GM19025 (cell line): ENCODE results near the gene TNFAIP8L2.

Experiments
- ATAC-seq: cut with Tn5 transposase; IDR thresholded peaks from one replicate; pipeline ENCODE4 v1.9.1; 2021; ENCODE audit warnings: mild to moderate bottlenecking, low read depth, moderate library complexity; ENCODE audit not compliant: unreplicated experiment

Gene TNFAIP8L2

DNA sequence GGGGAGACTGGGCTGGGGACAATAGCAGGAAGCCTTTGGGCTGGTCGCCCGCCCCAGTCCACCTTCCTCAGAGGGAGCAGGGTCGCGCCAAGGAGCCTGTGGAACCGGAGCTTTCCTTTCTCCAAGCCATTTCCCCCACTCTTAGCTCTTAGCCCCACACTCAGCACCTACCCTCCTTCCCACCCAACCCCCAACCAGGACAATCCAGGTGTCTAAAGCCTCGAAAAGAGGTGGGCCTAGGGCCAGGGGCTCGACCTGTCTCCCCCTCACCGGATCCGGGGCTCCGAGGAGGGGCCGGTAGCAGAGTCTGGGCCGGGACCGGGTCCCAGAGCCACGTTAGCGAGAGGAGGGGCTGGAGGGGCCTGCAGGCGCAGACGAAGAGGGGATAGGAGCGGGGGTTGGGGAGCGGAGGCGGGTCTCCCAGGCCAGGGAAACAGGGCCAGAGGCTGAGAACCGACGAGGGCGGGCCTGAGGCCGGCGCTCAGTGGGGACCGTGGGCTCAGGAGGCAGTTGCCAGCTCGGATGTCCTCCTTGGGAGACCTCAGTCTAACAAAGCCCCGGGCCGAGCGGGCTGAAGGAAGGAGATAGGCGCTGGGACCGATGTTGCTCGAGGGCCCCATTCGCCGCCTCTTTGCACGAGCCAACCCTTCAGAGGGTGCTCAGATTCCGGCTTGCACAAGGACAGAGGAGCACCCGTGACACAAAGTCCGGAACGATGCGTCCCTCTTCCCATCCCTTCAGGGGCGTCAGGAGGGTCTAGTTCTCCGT lies 11.0 kb upstream of the TNFAIP8L2 start:
- ATAC-seq, result no peak

DNA sequence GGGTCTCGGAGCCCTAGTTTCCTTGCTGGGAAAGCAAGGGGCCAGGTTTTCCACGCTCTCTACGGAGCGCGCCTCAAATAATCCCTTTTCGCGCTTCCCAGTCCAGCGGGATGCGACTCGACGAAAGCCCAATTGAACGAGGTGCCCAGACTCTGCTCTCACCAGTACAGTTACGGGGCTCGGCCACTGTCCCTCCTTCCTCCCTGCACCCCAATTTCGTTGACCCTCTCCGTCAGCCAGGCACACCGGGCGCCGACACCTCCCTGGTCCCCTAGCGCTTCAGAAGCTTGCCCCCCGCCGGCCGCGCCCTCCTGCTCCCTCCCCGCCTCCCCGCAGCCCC lies 10.4 kb upstream of the TNFAIP8L2 start:
- peak; percentile 4 for ATAC-seq

DNA sequence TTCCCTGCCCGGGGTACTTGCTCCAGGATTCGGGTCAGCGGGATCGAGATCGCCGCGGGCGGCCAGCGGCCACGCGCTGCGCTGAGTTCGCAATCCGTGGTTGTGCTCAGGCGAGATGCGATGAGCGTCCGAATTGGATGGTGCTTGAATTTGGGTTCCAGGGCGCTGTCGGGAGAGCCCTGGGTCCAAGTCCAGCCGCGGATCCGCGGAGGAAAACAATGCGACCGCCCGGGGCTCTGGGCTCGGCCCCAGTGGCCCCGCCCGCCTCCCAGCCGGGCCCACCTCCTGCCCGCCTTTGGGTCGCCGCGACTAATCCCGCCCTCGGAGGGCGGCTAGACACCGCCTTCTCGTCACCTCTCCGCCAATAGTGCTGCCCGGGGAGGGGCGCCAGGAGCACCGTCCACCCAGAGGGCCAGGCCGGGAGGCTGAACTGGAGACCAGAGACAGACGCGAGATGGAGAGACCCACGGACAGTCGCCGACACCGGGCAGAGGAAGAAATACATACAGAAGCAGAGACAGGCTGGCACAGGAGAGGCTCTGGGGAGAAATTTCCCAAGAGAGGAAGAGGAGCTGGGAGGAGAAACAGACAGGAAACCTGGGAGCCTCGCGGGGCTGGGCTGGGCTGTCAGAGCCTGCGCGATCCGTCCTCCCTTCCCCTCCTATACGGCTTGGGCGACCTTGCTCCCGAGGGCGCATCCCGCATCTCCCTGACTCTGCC lies 9.9 kb upstream of the TNFAIP8L2 start, which contains the start of gene SEMA6C:
Gene SEMA6C, minus strand, starts transcription at position 220 of the 720 bp plus-strand sequence. CDS start 4,010 bp downstream, outside the sequence.
- ATAC-seq, result peak; percentile 100

DNA sequence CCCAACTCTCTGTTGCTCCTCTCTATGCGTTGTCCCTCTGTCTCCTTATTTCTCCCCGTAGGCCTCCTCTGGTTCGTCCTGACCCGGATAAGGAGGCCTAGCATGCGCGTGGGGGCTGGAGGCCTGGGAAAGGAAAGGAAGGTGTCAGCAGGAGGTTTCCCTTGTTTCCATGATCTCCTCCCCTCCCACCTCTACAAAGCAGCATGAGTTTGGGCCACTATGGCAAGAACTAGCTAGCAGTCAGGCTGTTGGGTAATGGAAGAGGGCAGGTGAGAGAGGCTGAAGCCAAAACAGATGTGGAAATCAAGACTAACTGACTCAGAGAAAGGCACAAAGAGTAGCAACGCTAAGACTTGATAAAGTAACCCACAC lies 9.3 kb upstream of the TNFAIP8L2 start:
- ATAC-seq, result no peak

DNA sequence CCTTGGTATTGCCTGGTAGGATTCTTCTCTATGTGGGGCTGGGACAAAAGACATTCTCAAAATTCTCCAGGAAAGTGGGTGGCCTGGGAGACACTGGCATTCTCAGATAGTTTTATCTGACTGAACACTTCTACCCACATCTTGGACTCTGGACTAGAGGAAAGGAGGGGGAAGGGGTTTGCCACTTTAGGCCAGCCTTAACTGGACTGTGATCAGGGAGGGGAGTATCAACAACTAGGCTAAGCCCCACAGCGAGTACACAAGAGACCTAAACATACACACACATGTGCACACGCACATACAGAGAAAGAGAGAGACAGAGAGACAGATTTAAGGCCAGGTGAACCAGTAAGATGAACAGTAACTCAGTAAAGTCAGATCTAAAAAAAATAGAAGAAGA lies 8.8 kb upstream of the TNFAIP8L2 start:
- no peak for ATAC-seq

DNA sequence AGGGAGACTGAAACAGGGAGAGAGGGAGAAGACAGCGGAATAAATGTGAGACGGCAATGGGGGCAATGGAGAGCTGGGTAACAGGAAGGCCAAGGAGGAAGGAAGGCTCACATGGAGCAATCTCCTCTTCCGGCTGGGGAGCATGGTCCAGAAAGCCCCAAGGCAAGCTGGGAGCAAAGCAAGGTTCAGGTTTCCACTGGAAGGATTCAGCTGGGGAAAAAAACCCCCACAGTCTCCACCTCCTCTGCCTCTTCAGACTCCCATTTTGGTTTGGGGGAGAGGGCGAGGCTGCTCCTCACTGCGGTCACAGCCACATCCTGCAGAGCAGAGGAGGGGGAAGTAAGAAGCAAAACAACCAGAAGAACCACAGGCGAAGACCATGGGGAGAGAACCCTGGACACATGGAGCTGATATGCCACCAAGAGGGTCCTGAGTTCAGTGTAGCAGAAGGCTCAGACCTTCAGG lies 650 bp downstream of the TNFAIP8L2 start:
- no peak for ATAC-seq

DNA sequence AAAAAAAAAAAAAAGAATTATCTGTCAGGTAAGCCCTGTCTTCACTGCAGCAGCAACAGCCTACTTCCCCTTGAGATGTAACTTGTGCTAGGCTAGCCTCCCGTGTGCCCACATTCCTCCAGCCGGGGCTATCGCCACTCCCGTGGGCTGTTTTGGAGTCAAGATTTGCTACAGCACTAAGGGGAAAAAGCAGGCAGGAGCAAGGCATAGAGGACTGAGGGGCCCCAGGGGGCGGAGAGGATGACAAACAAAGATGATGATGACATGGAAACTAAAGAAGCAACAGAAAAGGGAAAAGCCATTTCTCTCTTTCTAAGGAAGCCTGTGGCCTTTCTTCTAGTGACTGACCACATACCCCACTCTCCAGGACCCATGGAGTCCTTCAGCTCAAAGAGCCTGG lies 1.9 kb downstream of the TNFAIP8L2 start:
- no peak for ATAC-seq

DNA sequence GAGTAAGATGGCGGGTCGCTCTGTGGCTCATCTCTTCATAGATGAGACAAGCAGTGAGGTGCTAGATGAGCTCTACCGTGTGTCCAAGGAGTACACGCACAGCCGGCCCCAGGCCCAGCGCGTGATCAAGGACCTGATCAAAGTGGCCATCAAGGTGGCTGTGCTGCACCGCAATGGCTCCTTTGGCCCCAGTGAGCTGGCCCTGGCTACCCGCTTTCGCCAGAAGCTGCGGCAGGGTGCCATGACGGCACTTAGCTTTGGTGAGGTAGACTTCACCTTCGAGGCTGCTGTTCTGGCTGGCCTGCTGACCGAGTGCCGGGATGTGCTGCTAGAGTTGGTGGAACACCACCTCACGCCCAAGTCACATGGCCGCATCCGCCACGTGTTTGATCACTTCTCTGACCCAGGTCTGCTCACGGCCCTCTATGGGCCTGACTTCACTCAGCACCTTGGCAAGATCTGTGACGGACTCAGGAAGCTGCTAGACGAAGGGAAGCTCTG lies 2.4 kb downstream of the TNFAIP8L2 start:
- no peak for ATAC-seq

DNA sequence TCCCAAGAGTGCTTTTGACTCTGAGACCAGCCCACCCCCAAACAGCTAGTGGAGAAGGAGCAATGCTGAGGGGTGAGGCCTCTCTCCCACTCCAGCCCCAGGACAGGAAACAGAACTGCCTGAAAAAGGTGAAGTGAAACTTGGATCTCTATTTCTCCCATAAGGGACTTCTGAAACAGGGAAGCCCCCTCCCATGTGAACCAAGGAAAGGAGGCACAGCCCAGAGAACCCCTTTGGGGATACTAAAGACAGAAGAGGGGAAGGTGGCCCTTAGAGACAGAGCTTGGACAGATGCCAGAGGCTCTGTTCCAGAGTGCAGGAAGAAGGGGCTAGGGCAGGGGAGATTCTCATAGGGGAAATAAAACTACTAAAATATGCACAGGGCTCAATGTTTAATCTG lies 2.9 kb downstream of the TNFAIP8L2 start:
- no peak for ATAC-seq

DNA sequence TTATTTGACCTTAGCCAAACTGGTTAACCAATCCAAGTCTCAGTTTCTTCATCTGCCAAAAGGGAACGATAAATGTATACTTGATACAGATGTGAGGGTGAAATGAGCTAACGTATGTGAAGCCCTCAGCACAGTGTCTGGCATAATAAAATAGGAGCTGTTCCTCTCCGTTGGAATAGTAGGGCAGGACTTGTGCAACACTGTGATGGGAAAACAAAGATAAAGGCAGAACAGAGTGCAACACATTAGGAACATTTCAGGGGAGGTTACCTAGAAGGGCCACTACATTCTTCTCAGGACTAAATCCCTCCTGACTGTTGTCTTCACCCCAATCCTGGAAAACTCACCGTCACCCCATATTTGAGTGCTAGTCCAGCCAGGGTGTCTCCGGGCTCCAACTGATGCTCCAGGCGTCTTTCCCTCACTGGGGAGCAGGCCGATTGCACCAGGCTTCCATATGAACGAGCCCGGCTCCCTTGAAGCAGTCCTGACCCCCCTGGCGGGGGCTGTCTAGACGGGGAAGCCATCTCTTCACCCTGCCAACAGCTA lies 8.4 kb downstream of the TNFAIP8L2 start:
- ATAC-seq, result no peak

DNA sequence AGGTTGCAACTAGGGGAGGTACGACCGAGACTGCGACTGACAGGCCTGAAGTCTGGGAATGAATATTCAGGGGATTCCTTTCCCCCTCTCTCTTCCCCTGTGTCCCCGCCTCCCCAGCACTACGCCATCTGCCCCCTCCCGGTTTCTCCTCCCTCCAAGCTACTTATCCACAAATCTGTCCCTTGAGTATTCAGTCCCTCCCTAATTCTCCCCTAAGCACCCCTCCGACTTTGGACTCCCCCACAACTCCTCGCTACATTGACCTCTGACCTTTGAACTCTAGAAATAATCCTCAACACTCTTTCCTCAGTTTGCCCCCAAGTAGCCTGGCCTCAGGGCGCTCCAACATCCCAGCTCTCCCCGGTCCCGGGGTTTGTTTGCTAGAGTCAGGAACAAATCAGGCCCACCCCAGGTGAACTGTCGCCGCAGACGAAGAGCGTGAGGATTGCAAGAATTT lies 8.9 kb downstream of the TNFAIP8L2 start:
- ATAC-seq, result no peak

DNA sequence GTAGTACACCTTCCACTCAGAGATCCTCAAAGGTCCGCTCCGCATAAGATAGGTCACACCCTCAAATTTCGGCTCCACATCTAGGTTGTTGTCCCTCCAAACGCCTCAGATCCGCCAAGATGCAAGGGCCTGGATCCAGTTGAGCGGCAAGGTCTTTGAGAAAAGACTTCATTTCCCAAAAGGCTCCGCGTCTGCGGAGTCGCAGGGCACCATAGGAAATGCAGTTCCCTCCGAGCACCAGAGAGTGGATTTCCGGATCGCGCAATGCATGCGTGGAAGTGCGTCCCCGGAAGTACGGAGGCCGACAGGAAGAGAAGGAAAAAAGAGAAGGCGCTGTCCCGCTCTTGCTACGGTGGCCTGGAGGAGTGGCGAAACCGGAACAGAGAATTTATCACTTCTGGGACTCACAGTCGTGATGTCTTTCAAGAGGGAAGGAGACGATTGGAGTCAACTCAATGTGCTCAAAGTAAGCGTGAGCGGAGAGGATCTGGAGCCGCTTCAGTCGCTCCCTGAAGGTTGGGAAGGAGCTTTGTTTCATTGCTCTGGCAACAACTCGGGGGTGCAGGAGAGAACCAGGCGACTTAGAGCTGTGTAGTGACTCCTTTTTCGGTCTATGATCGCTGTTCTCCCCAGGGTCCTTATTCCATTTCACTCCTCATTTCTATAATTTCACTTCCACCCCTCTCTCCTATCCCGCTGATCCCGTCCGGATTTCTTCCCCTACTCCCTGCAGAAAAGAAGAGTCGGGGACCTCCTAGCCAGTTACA lies 9.5 kb downstream of the TNFAIP8L2 start, which contains the start of the genes LYSMD1 and SCNM1:
Gene LYSMD1, minus strand, starts transcription at position 165 of the 767 bp plus-strand sequence. CDS start 644 bp downstream, outside the sequence.
Gene SCNM1, plus strand, starts transcription at position 407 of the 767 bp plus-strand sequence. Its CDS starts 9 bp downstream, at position 416.
- ATAC-seq, result peak; percentile 88

DNA sequence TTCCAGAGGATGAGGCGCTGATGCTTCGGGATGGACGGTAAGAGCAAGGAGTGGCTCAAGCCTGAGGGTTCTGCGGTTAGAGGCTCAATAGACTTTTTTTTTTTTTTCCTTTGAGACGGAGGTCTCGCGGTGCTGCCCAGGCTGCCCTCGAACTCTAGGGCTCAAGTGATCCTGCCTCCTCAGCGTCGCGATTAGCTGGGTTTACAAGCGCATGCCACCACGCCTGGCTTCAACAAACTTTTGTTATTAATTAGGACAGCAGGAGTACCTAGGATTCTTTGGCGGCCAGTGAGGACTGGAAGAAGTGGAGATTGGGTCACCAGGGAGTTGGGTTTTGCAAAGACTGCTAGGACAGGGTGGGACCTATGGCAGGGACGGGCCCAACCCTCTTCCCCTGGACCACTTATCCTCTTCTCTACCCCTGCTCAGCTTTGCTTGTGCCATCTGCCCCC lies 10.1 kb downstream of the TNFAIP8L2 start:
- ATAC-seq, result no peak

DNA sequence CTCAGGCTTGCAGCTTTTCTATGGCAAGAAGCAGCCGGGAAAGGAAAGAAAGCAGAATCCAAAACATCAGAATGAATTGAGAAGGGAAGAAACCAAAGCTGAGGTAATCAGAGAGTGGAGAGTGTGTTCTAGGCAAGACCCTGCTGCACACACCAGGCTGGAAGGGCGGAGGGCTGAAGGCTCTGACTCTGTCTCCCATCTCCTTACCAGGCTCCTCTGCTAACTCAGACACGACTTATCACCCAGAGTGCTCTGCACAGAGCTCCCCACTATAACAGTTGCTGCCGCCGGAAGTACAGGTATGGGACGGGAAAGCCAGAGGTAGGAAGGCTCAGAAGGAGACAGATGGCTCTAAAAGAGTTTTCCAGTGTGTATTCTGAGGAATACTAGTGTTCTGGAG lies 10.7 kb downstream of the TNFAIP8L2 start:
- ATAC-seq, result no peak

DNA sequence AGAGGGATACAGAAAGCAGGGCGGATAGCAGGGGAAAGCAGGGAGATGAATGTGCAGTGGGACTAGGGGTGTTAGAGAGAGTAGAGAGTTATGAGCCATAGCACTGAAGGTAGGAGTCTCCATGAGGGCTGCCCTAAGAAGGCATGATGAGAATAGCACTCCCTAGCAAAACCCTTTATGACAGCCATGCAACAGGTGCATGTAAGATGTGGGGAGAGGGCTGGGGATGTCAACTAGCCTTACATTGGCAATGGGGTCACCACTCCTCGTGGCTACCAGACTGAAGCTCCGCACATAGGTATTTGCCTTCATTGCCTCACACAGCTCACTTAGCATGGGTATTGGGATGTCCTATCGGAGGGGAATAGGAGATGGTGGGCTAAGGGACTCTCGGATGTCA lies 14.7 kb downstream of the TNFAIP8L2 start:
- ATAC-seq, result no peak

DNA sequence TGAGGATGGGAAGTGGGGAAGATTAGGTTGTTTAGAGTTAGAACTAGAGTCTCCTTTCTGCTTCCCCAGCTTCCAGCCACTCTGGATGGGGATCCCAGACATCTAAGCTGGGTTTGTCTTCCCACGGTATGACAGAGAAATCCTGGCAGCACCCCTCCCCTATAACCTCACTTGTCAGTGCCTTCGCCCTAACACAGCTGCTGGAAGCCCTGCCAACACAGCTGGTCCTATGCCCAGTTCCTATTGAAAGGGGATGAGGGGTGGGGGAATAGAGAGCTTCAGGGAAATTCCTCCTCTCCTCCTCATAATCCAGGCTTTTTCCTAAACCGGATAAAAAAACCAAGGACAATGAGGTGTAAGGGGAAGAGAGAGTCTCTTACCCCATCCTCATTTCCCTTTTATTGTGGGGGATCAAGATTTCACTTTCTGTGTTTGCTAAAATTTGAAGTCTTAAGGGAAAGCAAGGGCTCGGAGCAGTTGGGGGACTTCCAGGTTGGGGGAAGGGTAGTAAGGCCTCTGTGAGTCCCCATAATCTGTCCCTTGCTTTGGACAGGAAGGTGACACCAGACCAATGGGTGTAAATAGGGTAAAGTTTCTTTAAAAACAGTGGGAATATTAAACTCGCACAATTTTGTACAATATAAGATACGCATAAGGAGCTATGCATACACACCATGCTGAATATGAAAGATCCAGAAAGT lies 18.7 kb downstream of the TNFAIP8L2 start:
- no peak for ATAC-seq

DNA sequence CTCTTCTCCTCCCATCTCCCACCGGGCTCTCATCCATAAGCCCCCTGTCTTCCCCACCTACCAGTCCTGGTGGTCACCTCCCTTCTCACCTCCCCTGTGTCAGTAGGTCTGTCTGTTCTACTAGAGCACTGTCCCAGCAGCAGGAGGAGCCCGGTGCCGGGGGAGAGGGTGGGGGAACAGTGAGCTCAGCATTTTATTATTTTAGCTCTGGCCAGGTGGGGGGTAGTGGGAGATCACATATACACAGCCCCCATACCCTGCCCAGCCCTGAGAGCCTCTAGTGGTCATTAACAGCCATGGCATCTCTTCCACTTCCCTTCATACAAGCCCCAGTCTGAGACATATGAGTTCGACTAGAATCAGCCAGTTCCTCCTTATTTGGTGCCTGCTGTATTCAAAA lies 19.4 kb downstream of the TNFAIP8L2 start, which contains the start of gene TMOD4:
Gene TMOD4, minus strand, starts transcription at position 119 of the 400 bp plus-strand sequence. CDS start 1,106 bp downstream, outside the sequence.
- no peak for ATAC-seq

DNA sequence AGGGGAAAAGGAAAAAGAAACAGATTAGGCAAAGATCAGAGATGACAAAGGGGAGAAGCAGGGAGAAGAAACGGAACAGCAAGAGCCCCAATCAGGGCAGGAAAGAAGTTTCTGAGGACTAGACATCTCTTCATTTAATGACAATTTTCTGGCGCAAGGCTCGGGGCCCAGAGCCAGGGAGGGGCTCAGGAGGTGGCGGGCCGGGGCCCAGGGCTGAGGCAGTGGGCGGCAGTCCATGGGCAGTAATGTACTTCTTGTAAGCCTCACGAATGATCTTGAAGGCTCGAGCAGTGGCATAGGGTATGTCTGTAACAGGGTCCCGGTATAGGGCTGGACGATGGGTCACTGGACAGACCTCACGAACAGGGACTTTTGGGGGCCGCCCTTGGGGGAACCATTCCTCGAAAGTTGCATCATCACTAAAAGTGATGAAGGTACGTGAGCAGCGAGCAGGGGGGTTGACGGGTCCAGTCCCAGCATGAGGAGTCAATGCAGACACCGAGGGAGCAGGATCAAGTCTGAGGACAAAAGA lies 20.1 kb downstream of the TNFAIP8L2 start:
- ATAC-seq, result no peak

DNA sequence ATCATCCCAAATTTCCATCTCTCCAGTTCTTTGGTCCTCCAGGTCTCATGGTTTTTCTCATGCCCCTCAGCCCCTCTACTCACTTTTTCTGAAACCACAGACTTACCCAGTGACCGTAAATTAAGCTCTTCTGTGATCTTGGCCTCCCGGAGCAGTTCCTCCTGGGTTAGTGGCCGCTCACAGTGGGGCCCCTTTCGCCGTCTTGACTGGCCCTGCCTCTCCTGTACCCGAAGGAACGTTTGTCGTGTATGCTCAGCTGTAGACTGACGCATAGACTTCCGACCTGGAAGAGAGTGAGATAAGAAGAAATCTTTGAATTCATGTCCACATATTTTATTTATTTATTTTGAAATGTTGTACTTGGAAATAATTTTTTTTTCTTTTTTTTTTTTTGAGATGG lies 27.8 kb downstream of the TNFAIP8L2 start:
- ATAC-seq, result no peak
